ENCODE results near the gene RGS7.
"Not testable (repeated sequence)": the region's sequence is repeated elsewhere in the genome, so short reads cannot be mapped to it uniquely, and the experiment has no call there.

The RGS7 gene

GRCh38 chr1:240998024-240998423 lies 359.0 kb downstream of the RGS7 start:
- DNase-seq (ENCODE audit: low read depth in 1 of 2, low spot score in 1 of 2): no peak

GRCh38 chr1:240993004-240993403 lies 364.0 kb downstream of the RGS7 start:
- no peak for DNase-seq (ENCODE audit: low read depth in 1 of 2, low spot score in 1 of 2)

DNA sequence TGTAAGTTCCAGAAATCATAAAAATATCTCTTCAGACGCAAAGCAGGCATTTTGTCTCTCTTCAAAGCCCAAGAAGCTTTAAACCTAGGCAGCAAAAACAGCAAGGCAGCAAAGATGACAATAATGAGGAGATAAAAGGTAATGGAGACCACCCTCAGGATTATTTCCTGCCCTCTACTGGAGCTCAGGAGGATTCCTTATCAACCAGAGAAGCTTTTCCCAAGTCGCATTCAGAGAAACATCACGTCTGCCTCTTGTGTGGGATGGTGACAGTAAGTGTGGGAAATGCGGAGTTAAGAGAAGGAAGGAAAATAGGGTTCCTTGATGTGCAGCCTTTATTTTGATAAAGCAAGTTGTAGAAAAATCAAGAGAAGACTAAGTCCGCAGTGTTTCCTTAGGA lies 365.8 kb downstream of the RGS7 start:
- DNase-seq (ENCODE audit: low read depth in 1 of 2, low spot score in 1 of 2): no peak

DNA sequence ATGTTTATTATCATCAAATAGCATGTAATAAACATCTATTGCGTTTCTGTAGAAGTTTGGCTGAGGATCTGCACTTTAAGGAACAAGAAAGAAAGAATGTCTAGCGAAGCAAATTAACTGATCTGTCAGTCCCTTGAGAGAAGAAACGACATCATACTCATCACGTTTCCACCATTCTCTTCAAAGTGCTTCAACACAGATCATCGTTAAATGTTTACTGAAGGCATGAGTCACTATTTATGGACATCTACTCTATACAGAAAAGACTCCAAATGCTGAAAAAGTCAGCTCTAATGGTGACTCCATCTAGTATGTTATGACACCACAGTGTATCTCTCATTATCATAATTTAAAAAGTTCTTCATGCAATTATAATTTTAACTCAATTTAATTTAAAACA lies 369.1 kb downstream of the RGS7 start:
- DNase-seq (ENCODE audit: low read depth in 1 of 2, low spot score in 1 of 2): no peak

- DNase-seq (ENCODE audit: low read depth in 1 of 2, low spot score in 1 of 2): no peak
Observed at GRCh38 chr1:240985081-240985480, 371.9 kb downstream of the RGS7 start.

DNA sequence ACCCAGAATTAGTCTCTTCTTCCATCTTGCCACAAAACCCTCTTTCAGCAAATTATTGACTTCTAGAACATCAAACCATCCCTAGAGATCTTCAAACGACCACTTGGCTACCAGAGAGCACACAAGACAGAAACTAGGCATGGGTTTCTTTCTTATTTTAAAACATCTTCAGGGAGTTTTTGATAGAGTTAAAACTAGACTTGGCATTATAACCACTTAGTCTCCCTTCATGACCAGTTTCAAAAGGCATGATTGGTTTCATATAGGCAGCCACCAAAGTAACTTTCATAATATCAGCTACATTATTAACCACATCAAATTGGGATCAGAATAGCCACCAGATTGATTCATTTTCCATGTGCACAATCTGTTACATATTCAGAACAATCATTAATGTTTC lies 376.7 kb downstream of the RGS7 start:
- DNase-seq (ENCODE audit: low read depth in 1 of 2, low spot score in 1 of 2): no peak

- no peak for DNase-seq (ENCODE audit: low read depth in 1 of 2, low spot score in 1 of 2)
Observed at GRCh38 chr1:240976685-240977084, 380.3 kb downstream of the RGS7 start.

- DNase-seq (ENCODE audit: low read depth in 1 of 2, low spot score in 1 of 2): no peak
Observed at GRCh38 chr1:240973875-240974274, 383.1 kb downstream of the RGS7 start.

- DNase-seq (ENCODE audit: low read depth in 1 of 2, low spot score in 1 of 2): not testable (repeated sequence)
Observed at GRCh38 chr1:240972059-240972458, 384.9 kb downstream of the RGS7 start.

DNA sequence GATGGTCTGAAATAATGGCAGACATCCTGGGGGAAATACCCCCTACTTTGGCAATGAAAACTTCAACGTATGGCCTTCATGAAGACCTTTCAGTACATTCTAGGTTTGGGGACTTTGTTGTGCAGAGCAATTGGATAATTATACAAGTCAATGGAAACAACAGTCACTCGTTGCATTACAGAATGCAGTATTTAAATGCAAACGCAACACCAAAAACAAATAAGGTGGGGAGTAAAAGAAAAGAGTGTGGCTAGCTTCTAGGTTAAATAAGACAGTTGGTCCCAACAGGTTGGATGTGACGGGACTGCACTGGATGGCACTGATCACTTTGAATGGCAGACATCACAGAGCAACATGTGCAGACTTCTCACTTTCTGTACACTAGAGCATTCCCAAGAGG lies 386.8 kb downstream of the RGS7 start:
- no peak for DNase-seq (ENCODE audit: low read depth in 1 of 2, low spot score in 1 of 2)

- no peak for DNase-seq (ENCODE audit: low read depth in 1 of 2, low spot score in 1 of 2)
Observed at GRCh38 chr1:240968864-240969263, 388.1 kb downstream of the RGS7 start.

- DNase-seq (ENCODE audit: low read depth in 1 of 2, low spot score in 1 of 2): no peak
Observed at GRCh38 chr1:240967070-240967724, 389.8 kb downstream of the RGS7 start.

DNA sequence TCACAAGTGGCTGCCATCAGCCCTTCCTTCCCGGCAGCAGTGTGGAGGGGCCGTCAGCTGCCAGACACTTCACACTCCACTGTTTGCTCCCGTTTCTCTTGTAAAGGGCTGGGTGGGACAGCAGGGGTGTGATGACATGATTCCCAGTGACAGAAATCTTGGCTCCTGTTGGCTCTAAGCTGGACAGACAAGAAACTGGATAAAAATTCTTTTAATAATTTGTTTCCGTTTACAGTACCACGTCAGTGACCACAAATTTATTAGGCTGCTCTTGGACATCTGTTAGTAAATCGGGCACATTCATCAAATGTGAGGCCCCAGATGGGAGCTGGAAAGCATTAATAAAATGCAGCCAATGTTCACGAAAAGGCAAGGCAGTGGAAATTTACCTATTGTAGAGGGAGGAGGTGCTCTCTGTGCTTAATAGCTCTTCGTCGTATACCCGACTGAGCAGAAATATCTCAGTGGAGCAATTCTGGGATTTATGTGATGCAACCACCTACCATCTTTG lies 391.4 kb downstream of the RGS7 start:
- no peak for DNase-seq (ENCODE audit: low read depth in 1 of 2, low spot score in 1 of 2)

GRCh38 chr1:240962086-240962485 lies 394.9 kb downstream of the RGS7 start:
- no peak for DNase-seq (ENCODE audit: low read depth in 1 of 2, low spot score in 1 of 2)

DNA sequence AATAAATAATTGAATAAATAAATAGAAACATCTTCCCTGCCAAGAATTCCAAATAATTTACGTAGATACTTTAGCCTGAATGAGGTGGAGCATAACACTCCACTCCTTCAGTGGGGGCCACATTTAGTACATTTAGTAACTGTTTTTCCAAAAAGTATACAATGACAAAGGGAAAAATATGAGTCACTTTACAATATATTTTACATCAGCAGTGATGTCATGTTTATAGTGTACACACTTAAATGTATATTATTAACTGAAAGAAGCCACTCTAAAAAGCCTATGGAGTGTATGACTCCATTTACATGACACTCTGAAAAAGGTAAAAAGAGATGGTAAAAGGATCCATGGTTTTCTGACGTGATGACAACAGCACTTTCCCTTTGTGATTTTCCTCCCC lies 400.6 kb downstream of the RGS7 start:
- no peak for DNase-seq (ENCODE audit: low read depth in 1 of 2, low spot score in 1 of 2)

DNA sequence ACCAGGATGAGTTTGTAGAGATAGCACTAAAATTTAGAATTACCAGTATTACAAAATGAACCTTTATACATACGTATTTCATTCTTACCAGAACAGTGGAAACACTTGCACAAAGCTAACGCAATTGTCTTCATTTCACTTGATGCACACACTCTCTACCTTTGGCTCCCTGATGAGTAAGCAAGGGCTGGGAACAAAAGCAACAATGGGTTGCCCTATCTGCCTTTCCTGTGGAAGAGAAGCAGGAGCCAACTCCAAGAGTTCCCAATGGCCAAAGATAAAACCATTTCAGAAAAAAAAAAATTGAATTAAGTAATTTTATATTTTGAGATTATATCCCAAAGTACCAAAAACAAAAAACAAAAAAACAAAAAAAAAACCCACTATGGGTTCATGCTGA lies 401.0 kb downstream of the RGS7 start:
- DNase-seq (ENCODE audit: low read depth in 1 of 2, low spot score in 1 of 2): no peak

DNA sequence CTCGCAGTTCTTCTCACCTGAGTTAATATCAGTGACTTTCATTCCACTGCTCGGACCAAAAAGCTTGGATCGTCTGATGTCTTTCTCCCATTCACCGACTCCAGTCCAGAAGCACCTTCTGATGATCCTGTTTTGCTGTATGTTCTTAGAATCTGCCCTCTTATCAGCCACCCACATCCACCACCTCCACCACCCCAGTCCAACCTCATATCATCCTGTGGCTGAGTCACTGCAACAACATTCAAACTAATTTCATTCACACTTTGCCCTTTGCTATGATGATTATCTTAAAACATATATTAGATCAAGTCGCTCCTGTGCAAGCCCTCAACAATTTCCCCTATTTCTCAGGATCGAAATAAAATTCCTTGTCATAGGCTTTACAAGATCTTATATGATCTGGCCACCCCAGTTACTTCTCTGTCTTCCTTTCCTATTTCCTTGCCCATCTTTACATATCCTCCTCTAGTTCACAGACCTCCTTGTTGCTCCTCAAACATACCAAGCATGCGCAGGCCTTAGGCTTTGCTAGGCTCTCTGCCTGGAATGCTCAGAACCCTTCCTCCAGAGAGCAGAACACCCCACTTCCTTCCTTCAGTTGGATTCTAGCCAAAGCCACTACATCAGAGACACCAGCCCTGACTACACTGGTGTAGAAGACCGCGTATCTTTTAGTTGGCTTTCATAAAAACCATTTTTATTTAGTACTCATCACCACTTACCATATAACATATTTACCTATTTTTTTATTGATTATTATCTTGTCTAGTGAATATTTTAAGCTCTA lies 409.4 kb downstream of the RGS7 start:
- no peak for DNase-seq (ENCODE audit: low read depth in 1 of 2, low spot score in 1 of 2)

DNA sequence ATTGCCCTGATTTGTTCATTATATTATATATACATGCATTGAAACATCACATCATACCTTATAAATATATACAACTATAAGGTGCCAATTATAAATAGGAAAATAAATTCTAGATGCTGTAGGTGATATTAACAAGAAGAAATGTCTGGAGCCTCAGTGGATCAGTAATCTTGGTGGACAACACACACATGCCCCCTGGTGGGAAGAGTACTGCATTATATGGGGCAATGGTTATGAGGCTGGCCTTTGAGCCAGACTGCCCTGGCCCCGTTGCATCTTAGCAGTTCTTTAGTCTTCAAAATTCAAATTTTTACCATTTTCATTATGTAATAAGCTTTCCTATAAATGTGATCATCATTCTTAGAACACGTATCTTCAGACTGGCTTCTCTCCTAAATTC lies 410.1 kb downstream of the RGS7 start:
- no peak for DNase-seq (ENCODE audit: low read depth in 1 of 2, low spot score in 1 of 2)

DNA sequence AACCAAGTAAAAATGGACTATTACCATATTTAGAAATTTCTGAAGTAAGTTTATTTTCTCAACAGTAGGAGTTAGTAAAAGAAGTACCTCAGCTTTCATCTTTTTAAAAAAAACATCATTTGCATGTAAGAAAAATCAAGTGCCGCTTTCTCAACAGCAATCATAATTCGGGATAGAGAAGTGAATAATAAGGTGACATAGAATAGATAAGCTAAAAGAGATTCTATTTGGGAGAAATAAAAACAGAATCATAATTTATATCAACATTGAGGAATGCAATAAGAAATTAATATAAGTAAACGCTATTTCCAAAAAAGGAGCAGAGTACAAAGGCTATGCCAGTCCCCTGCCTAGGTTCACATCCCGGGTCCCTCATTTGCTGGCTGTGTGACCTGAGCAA lies 414.1 kb downstream of the RGS7 start:
- no peak for DNase-seq (ENCODE audit: low read depth in 1 of 2, low spot score in 1 of 2)

DNA sequence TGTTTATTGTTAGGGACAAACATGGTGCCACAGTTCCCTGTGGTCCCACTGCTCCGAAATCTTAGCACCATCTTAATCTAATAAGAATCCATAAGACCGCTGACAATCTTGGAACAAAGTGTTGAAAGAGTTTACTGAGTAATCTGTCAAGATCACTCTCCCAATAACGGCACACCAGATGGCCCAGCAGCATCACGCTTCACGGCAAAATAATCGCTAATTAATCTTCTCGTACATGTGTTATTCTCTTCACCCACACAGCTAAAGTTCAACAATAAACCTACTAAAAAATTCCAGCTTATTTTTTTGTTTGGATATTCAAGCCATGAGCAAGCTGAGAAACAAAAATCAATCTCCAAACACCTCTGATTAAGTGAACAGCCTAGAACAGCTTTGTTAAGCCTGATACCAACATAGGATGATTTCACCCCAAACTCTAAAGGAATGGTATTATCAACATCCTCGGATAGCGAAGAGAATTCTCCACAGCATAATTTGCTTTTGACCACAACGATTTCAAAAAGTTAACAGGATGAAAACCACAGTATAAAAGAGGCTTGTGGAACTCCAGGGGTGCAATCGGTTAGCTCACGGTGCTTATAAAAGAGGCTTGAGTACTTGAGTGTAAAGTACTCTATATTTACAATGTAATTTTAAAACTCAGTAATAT lies 415.2 kb downstream of the RGS7 start:
- DNase-seq (ENCODE audit: low read depth in 1 of 2, low spot score in 1 of 2): no peak

GRCh38 chr1:240936911-240937668 lies 419.9 kb downstream of the RGS7 start:
- no peak for DNase-seq (ENCODE audit: low read depth in 1 of 2, low spot score in 1 of 2)
